Glomerular visceral epithelial cell (primary cell): ENCODE results near the gene ATP2A2.
"Not testable (repeated sequence)": the region's sequence is repeated elsewhere in the genome, so short reads cannot be mapped to it uniquely, and the experiment has no call there.

Source experiments
- DNase-seq: peaks from one replicate; pipeline ENCODE4 v3.0.0-alpha.2; 2016; ENCODE audit errors: extremely low spot score

The ATP2A2 gene

DNA sequence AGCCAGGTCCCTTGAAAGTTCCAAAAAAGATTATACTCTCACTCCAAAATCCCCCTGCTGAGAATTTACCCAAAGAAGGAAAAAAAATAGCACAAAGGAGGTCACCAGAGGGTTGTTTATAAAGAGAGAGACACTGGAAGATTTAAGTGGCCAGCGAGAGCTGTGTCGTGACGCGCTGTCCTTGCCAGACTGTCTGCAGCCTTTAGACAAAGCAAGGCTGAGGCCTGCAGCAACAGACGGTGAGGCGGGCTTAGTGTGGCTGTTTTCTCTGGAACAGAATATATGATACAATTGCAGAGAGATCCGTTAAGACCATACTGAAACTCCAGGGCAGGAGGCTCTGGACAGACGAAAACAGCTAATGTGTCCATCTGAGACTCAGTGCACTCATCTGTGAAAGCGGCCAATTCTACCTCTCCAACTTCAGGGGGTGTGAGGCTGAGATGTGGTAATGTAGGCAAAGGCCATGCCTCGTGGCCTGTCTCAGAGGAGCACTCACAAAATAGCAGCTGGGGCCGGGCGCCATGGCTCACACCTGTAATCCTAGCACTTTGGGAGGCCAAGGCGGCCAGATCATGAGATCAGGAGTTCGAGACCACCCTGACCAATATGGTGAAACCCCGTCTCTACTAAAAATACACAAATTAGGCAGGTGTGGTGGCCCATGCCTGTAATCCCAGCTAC is 86.3 kb downstream of the ATP2A2 start:
- no peak for DNase-seq

DNA sequence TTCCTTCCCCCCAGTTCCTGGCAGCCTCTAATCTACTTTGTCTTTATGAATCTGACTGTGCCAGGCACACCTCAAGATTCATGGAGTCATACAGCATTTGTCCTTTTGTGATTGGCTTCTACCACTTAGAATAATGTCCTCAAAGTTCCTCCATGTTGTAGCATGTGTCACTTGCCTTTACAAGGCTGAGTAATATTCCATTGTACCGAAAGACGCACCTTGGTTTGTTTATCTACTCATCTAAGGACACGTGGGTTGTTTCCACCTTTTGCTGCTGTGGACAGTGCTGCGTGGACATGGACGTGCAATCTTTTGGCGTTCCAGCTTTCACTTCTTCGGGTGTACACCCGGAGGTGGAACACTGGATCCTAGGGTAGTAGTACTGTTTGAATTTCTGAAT is 88.9 kb downstream of the ATP2A2 start:
- no peak for DNase-seq

DNA sequence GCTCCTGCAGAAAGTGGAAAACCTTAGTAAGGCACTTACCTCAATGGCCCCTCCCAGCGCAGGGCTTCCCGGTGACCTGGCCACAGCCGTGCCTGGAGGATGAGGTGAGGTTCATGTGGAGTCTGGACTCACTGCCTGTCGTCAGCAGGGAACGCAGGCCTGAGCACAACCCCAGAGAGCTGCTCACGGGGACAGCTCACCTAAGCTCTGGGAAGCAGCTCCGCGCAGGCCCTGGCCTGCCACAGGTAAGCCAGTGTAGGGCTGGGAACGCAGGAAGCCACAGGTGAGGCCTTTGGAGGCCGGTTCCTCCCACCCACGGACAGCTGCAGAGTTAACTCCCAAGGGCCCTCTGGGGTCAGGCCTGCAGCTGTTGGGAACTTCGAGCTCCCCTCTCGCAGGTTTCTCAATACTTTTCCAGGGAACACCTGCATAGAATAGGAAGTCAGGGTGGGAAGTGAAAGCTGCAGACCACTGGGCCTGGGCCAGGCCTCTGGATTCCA is 89.7 kb downstream of the ATP2A2 start:
- DNase-seq: no peak

DNA sequence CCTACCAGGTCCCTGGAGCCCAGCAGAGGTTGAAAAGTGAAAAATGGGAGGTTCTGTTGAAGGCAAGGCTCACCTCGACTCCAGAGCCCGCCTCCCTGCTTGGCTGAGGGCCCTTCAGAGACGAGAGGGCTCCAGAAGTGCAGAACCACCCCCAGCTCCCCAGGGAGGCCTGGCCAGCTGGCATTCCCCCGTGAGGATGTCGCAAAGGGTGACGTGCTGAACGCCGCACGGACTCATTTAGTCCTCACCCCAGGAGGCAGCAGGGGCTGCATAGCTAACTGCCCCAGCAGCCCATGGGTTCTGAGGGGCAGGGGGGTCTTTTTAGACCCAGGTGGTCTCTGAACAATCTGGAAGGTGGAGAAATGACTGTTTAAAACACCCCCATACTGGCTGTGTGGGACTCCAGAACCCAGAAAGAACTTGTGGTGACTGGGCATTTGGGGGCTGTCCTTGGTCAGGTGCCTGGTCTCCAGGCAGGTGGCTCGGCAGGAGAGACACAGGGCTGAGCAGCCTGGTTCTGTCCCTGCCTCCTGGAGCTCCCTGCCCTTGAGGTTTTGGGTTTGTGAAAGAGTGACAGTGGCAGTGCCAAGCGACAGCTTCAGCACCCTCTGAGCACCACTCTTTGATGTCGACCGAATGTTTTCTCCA is 90.5 kb downstream of the ATP2A2 start:
- DNase-seq: no peak

DNA sequence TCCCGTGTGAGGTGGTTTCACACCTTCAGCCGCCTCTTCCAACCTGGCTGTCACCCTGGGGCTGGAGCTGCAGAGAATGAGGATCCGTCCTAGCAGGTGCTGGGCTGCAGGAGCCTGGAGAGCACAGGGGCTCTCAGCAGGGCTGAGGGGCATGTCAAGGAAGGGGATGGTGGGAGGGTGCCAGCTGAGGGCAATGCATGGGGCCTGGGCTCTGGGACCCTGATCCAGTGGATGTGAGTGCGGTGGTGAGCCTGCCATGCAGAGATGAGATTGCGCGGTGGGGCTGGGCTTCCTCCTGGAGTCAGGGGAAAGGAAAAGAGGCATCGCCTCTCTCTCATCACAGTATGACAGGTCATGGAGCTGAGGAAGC is 91.0 kb downstream of the ATP2A2 start:
- no peak for DNase-seq

DNA sequence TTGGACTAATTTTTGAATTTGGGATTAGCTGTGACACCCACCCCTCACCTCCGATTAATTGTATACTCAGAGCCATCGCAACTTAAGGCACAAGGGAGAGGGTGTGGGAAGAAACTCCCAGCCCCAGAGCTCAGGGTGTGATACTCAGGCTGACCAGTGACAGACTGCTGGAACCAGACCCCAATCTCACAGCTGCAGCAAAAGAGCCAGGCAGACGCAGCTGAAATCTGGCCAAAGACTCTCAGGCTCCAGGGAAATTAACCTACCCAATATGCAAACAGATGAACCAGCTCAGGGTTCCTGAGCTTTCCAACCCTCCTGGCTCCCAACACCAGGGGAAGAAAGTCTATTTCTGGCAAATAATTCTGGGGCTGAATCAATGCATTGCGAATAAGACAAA is 92.0 kb downstream of the ATP2A2 start:
- DNase-seq: no peak

DNA sequence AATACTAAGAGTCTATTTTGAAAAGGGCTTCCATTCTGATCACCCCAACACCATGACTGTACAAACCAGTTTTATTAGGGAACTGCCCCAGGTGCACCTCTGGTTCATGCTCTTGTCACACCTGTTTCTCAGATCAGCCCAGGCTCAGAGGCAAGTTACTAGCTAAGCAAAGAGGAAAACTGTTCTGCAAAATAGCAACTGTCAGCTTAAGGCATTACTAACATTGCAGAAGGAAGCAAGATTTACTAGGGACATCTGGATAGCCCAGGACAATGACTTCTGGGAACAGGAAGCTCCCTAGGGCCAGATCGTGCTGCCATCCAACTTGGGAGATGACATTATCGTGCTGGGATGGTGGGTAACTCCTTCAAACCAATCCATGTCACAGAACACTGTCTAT is 92.4 kb downstream of the ATP2A2 start:
- DNase-seq: no peak

DNA sequence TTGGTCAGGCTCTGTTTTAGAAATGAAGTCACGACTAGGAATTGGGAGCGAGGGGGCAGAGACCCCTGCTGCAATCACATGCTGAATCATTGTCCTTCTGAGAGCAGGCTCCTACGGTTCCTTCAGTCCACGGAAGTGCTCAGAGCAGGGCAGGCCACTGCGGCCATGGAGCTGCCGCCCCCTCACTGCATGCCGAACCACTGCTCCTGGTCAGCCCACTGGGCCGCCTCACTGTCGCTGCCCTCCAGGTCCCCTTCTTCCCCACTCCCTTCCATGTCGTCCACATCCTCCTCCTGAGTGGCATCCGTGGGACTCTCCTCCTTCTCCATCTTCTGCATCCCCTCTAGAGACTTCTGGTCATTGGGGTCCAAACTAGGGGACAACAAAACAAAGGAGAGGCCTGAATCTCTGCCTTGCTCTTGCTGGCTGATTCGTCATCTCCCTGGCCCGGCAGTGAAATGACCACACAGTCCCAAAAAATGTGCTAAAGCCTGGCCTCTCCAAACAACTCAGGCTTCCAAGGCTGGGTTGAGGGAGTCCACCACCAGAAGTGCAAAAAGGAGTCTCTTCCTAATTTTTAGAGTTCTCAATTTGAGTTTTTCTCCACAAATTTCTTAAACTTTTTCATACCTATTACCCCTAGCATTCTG is 93.0 kb downstream of the ATP2A2 start:
- DNase-seq: no peak

DNA sequence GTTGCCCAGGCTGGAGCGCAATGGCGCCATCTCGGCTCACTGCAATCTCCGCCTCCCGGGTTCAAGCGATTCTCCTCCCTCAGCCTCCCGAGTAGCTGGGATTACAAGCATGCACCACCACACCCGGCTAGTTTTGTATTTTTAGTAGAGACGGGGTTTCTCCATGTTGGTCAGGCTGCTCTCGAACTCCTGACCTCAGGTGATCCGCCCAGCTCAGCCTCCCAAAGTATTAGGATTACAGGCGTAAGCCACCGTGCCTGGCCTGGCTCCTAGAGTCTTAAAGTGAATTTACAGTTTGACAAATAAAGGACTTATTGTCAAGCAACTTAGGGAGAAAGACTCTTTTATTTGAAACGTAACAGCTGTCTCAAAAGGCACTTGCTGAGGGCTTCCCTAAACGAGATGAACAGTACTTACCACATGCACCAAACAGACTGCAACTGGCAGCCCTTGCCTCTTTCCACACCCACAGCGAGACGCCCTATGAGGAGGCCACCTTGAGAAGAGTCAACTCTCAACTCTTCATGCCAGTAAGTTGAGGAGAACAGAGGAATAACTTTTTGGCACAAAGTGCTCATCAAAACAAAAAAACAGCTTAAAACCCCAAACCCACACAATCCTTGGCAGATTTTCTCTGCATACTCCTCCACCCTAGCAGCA is 97.2 kb downstream of the ATP2A2 start:
- DNase-seq: not testable (repeated sequence)

DNA sequence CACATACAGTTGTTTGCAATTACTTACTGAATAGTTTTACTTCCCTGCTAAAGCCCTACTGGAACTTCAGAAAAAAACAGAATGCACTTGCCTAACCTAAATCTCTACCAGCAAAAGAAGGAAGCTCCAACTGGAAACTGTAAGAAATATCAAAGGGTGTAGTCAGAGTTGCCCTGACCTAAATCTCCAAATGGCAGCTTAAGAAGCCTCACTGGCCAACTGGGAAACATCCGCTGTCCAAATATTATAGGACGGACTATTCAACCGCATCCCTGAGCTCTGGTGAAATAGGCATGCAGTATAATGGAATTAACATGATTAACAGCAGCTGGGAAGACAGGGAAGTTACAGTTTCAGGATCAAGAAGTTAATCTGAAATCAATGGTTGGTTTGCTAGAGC is 98.2 kb downstream of the ATP2A2 start:
- no peak for DNase-seq

DNA sequence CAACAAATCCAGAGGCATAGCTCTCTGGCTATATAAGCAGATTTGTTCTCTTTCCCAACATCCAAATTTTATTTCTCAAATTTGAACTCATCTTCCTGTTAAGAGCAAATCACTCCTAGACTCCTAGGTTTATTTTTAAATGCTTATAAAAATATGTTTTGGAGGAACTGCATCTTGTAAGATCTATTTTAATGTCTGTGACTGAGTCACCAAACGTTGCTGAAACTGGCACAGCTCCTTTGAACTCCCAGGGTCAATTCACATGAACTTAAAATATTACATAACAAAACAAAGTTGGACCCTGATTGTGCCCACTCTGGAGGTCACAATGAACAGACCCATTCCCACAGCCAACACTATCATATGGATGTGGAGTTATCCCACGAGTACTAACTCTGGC is 98.6 kb downstream of the ATP2A2 start:
- DNase-seq: no peak

DNA sequence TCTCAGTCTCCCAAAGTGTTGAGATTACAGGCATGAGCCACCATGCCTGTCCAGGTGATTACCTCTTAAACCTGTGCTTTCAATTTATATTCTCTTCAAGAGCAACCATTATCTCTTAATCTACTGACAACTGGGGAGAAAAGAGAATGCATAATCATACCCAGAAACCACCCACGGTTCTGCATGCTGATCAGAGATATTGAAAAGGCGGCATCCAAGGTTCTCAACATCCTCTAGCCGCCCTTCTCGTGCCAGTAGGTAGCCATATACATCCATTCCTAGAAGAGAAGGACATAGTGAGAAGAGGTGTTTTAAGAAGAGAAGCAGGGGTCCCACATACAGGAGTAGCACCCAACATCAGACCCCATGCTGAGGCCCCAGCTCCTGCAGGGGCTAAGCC is 101.6 kb downstream of the ATP2A2 start:
- no peak for DNase-seq
